SH-SY5Y (cell line): Measurements from ENCODE around the gene SELENON.

Experiments
- GATA2 ChIP-seq: IDR thresholded peaks from 2 replicates; pipeline ENCODE4 v1.6.1; 2011; ENCODE audit warnings: mild to moderate bottlenecking, low read depth, low read length
- GATA3 ChIP-seq: IDR thresholded peaks from 2 replicates; pipeline ENCODE4 v1.6.1; 2011; ENCODE audit warnings: low read depth, mild to moderate bottlenecking, low read length, moderate library complexity

DNA sequence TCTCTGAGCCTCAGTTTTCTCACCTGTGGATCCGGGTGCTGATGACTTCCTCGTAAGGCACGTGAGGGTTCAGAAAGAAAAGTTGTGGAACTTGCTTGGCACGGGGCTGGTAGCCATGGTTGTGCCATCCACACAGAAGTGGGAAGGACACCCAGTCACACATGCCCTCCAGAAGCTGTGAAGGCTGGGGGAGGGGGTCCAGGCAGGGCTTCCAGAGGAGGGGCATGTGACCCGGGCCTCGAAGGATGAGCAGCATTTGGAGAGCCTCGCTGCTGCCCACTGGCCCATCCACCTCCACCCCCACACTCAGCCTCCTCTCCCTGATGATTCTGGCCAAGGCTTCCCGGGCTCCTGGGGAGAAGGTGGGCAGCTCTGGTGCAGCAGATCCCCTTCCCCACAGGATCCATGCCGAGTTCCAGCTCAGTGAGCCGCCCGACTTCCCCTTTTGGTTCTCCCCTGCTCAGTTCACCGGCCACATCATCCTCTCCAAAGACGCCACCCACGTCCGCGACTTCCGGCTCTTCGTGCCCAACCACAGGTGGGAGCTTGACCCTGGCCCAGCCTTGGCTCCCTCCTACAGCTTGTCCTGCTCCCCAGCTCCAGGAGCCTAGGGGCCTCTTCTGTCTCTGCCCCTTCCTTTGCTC, 9.4 kb downstream of the SELENON start:
- TF ChIP-seq GATA3 (no peak), GATA2 (no peak)
